Measurements from ENCODE around the gene MSS51.

DNA sequence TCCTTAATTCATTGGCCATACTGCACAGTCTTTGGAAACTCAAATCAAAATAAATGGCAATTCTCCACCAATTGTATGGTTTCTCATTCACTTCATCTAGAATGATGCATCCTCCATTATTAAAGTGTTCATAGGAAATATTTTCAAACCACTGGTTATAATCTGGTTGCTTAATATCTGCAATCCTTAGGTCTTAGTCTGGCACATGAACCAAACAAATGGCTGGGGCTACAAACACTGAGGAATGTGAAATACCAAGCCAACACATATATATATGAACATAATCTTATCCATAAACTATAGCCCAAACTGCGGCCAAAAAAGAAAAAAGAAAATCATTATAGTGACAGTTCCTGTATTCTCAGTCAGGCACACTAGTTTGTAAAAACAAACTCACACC is 5.7 kb upstream of the MSS51 start:
- TF ChIP-seq POLR2A (IDR thresholded peaks at IDR 0.05) = no peak
- TF ChIP-seq, protein P1, sequence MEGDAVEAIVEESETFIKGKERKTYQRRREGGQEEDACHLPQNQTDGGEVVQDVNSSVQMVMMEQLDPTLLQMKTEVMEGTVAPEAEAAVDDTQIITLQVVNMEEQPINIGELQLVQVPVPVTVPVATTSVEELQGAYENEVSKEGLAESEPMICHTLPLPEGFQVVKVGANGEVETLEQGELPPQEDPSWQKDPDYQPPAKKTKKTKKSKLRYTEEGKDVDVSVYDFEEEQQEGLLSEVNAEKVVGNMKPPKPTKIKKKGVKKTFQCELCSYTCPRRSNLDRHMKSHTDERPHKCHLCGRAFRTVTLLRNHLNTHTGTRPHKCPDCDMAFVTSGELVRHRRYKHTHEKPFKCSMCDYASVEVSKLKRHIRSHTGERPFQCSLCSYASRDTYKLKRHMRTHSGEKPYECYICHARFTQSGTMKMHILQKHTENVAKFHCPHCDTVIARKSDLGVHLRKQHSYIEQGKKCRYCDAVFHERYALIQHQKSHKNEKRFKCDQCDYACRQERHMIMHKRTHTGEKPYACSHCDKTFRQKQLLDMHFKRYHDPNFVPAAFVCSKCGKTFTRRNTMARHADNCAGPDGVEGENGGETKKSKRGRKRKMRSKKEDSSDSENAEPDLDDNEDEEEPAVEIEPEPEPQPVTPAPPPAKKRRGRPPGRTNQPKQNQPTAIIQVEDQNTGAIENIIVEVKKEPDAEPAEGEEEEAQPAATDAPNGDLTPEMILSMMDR (IDR thresholded peaks at IDR 0.05) = no peak
- TF ChIP-seq POLR2AphosphoS5 (IDR thresholded peaks at IDR 0.05) = no peak
